Left cardiac atrium (tissue), 4 donors: ENCODE measurements around the gene TTBK1. TPM values are rescaled to one million over a fixed set of nuclear protein-coding genes. Genes with fewer than 3 reads are reported as not detected.

ENCODE experiments used
- ATAC-seq, 2 donors: fragments of 200-7000 bp; cut with Tn5 transposase; one replicate each; pipeline ENCODE4 v1.9.1; 2020; ENCODE audit warnings: mild to moderate bottlenecking in 2 of 2, moderate library complexity in 2 of 2
- DNase-seq: peaks from one replicate; pipeline ENCODE4 v3.0.0-alpha.2; 2020
- intact Hi-C, 2 donors: fragments of 100-400 bp; cut with DNase I; formaldehyde crosslinking; loops; one replicate each; pipeline versions ENCODE4 v1.14.1 to v1.15.1; 2022 to 2023
- total RNA-seq, 2 donors: library from RNA; stranded (reverse); fragmentation: NEBNext Ultra II Directional; extraction: Animal tissue kit (Norgen Biotek cat#: 25700); gene quantifications; one replicate each; pipeline ENCODE4 v1.2.1, GENCODE V29; 2021
- donor health status: DM: no; HTN: yes; CAD: no.
- donor health status: DM: no; HTN: yes; CAD: no; lungs with severe emphysema.
- donor health status: DM: yes; HTN: yes; CAD: no.
- donor health status: Dilated cardiomyopathy.

The TTBK1 gene
- total RNA-seq, 2 donors from 2014 or later, result 0.13 to 0.24 TPM

- DNase-seq, result no peak
- no peak for ATAC-seq
- intact Hi-C loops, result no loop called here
Observed at GRCh38 chr6:43310134-43310533, 66.9 kb downstream of the TTBK1 start.

GRCh38 chr6:43310624-43311023 is 67.3 kb downstream of the TTBK1 start:
- intact Hi-C loops, result no loop called here
- ATAC-seq (no peak), DNase-seq (no peak)

GRCh38 chr6:43311666-43312065 is 68.4 kb downstream of the TTBK1 start:
- ATAC-seq (no peak), DNase-seq (no peak)
- intact Hi-C loops, result no loop called here

GRCh38 chr6:43313813-43314212 is 70.5 kb downstream of the TTBK1 start:
- no peak for DNase-seq
- intact Hi-C loops, result no loop called here
- ATAC-seq, result no peak

- DNase-seq (no peak), ATAC-seq (no peak)
- intact Hi-C loops, result no loop called here
Observed at GRCh38 chr6:43318011-43318410, 74.7 kb downstream of the TTBK1 start.

GRCh38 chr6:43325876-43326275 is 82.6 kb downstream of the TTBK1 start:
- ATAC-seq, result no peak
- intact Hi-C loops, result no loop called here

GRCh38 chr6:43328528-43328927 is 85.2 kb downstream of the TTBK1 start:
- ATAC-seq (peak; percentile 93 to 95), DNase-seq (peak; percentile 35)
- intact Hi-C loops, result loop anchor here in 1 of 2 donors (1.0 kb wide), 1 partner anchor 61 kb away; no protein-coding TSS in a partner anchor

More at GRCh38 chr6:43325876-43326275, 82.6 kb downstream of the TTBK1 start:
- no peak for DNase-seq

- ATAC-seq (no peak), DNase-seq (no peak)
- intact Hi-C loops, result no loop called here
Observed at GRCh38 chr6:43331470-43331869, 88.2 kb downstream of the TTBK1 start.

GRCh38 chr6:43331891-43332290 is 88.6 kb downstream of the TTBK1 start:
- ATAC-seq, result no peak
- intact Hi-C loops, result no loop called here
- no peak for DNase-seq

- DNase-seq (no peak), ATAC-seq (peak; percentile 57 to 60)
- intact Hi-C loops, result loop anchor here (2.0 to 5.0 kb wide), 2 partner anchors 72 kb away; no protein-coding TSS in a partner anchor
Observed at GRCh38 chr6:43334466-43335095, 91.3 kb downstream of the TTBK1 start.

GRCh38 chr6:43335469-43335868 is 92.2 kb downstream of the TTBK1 start:
- intact Hi-C loops, result loop anchor here (2.0 to 5.0 kb wide), 2 partner anchors 73 kb away; no protein-coding TSS in a partner anchor
- no peak for DNase-seq
- ATAC-seq, result no peak

- DNase-seq (no peak), ATAC-seq (no peak)
- intact Hi-C loops, result loop anchor here in 1 of 2 donors (5.0 kb wide), 1 partner anchor 74 kb away; no protein-coding TSS in a partner anchor
Observed at GRCh38 chr6:43336382-43336781, 93.1 kb downstream of the TTBK1 start.

Other genes with a start within 250 kb of the TTBK1 start
- 10 to 100 TPM; 31.9 to 37.6 TPM for gene MEA1, start 229.5 kb upstream of the TTBK1 start, total RNA-seq
- 100 to 1,000 TPM in 1 of 2 donors, 10 to 100 TPM in 1; 81.5 to 113 TPM for gene KLHDC3, start 229.2 kb upstream of the TTBK1 start, total RNA-seq
- 10 to 100 TPM; 24.7 to 37.0 TPM for gene RRP36, start 221.9 kb upstream of the TTBK1 start, total RNA-seq
- 10 to 100 TPM in 1 of 2 donors, 1 to 10 TPM in 1; 7.6 to 10.8 TPM for gene CUL7, start 189.6 kb upstream of the TTBK1 start, total RNA-seq
- gene MRPL2, start 184.0 kb upstream of the TTBK1 start, total RNA-seq, result 10 to 100 TPM; 76.3 to 97.1 TPM
- 10 to 100 TPM; 37.0 to 37.5 TPM for gene KLC4, start 183.8 kb upstream of the TTBK1 start, total RNA-seq
- 1 to 10 TPM; 6.6 to 7.8 TPM for gene PTK7, start 167.2 kb upstream of the TTBK1 start, total RNA-seq
- gene SRF, start 72.2 kb upstream of the TTBK1 start, total RNA-seq, result 10 to 100 TPM; 68.0 to 92.0 TPM
- gene CUL9, start 61.3 kb upstream of the TTBK1 start, total RNA-seq, result 10 to 100 TPM; 14.6 to 17.4 TPM
- gene DNPH1, start 14.0 kb upstream of the TTBK1 start, total RNA-seq, result 10 to 100 TPM; 22.7 to 35.4 TPM
- gene SLC22A7, start 54.8 kb downstream of the TTBK1 start, total RNA-seq, result not detected
- 1 to 10 TPM in 1 of 2 donors, under 1 TPM in 1; 0.85 to 1.5 TPM for gene CRIP3, start 65.3 kb downstream of the TTBK1 start, total RNA-seq
- gene ZNF318, start 126.2 kb downstream of the TTBK1 start, total RNA-seq, result 10 to 100 TPM in 1 of 2 donors, 1 to 10 TPM in 1; 9.8 to 10.0 TPM
- 10 to 100 TPM; 12.5 to 13.7 TPM for gene ABCC10, start 184.1 kb downstream of the TTBK1 start, total RNA-seq
- under 1 TPM in 1 of 2 donors, not detected in 1; 0.68 TPM for gene DLK2, start 212.1 kb downstream of the TTBK1 start, total RNA-seq
- 10 to 100 TPM; 17.4 to 18.3 TPM for gene TJAP1, start 234.1 kb downstream of the TTBK1 start, total RNA-seq